H1 (cell line): ENCODE measurements around the gene RETSAT.
"Not testable (repeated sequence)": the region's sequence is repeated elsewhere in the genome, so short reads cannot be mapped to it uniquely, and the experiment has no call there.

Source experiments
- CTCF ChIP-seq, 3 experiments: IDR thresholded peaks; 1 replicate in 2 of 3; 2 replicates in 1 of 3; pipeline versions ENCODE4 v1.5.1 to v1.6.1; 2011; ENCODE audit warnings: low read length in 3 of 3, mild to moderate bottlenecking in 3 of 3, inconsistent platforms in 2 of 3, low read depth in 1 of 3, moderate library complexity in 1 of 3; ENCODE audit not compliant: insufficient read depth in 1 of 3; ENCODE audit errors: control extremely low read depth in 1 of 3
- EZH2 ChIP-seq: fragments of 200-600 bp; sonication (generic); IDR thresholded peaks from 2 replicates; pipeline ENCODE4 v1.7.1; 2012; ENCODE audit warnings: low read depth, mild to moderate bottlenecking, moderate library complexity, low read length, inconsistent platforms; ENCODE audit not compliant: severe bottlenecking
- RFX5 ChIP-seq: IDR thresholded peaks from 2 replicates; pipeline ENCODE4 v1.6.1; 2011; ENCODE audit warnings: low read depth, low read length, improper control_type of control experiment, borderline replicate concordance
- SUZ12 ChIP-seq: fragments of 200-600 bp; sonication (generic); IDR thresholded peaks from 2 replicates; pipeline ENCODE4 v1.6.1; 2012; ENCODE audit warnings: mild to moderate bottlenecking, inconsistent platforms, low read length, moderate library complexity, mixed read lengths

DNA sequence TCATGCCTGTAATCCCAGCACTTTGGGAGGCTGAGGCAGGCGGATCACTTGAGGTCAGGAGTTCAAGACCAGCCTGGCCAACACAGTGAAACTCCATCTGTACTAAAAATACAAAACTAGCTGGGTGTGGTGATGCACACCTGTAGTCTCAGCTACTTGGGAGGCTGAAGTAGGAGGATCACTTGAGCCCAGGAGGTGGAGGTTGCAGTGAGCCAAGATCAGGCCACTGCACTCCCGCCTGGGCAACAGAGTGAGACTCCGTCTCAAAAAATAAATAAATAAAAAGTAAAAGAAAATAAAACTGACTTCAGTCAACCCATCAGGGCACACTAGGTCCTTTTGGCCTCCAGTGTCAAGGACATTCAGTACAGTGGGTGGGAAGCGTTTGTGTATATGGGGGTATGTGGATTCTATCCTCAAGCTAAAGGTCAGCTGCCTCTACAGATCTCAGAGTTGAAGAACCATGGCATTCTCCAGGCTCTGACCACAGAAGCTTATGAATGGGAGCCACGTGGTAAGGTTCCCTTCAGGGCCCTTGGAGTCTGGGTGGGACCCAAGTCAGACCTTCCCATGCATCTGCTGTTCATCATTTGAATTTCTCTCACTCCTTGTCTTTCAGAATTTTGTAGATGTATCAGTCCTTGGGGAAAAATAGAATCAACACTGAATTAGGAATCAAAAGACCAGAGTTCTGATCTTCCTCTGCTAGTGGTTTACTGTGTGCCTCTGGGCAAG is 8.5 kb upstream of the RETSAT start:
- not testable (repeated sequence) for TF ChIP-seq CTCF (IDR thresholded peaks at IDR 0.05; ENCODE audit: control extremely low read depth in 1 of 3, insufficient read depth in 1 of 3, low read depth in 1 of 3, low read length in 3 of 3); EZH2; SUZ12; RFX5
